H1 (cell line): Measurements from ENCODE around the gene P2RX2. TPM values are rescaled to one million over a fixed set of nuclear protein-coding genes. Genes with fewer than 3 reads are reported as not detected.

Experiments
- CTCF ChIA-PET: fragments of 300-600 bp; sonication (Branson Sonifier 250); formaldehyde crosslinking; loops from one replicate; lab custom pipeline; 2021; ENCODE audit not compliant: partially characterized antibody; lab: Charles Lee
- POLR2A ChIA-PET: fragments of 300-600 bp; sonication (Branson Sonifier 250); formaldehyde crosslinking; loops from one replicate; lab custom pipeline; 2021; ENCODE audit warnings: inconsistent platforms; ENCODE audit not compliant: partially characterized antibody; lab: Charles Lee
- DNase-seq, 2 experiments: peaks; one replicate each; pipeline versions ENCODE4 v3.0.0 to v3.0.0-alpha.2; 2010 to 2022; ENCODE audit warnings: low spot score in 2 of 2, low read depth in 1 of 2, mixed read lengths in 1 of 2
- FAIRE-seq: peaks from 2 replicates; lab custom pipeline; 2011; peaks lifted over from hg19 to GRCh38; lab: Jason Lieb, UNC
- H2AFZ ChIP-seq: 2 replicates; pipeline ENCODE4 v1.8.1; 2012; ENCODE audit warnings: low read length, inconsistent platforms
- H2AK5ac ChIP-seq: 2 replicates; pipeline ENCODE4 v1.6.1; 2013; ENCODE audit warnings: low read depth, low read length
- H2BK120ac ChIP-seq: replicated peaks from 2 replicates; pipeline ENCODE3; 2013; ENCODE audit warnings: low read depth, low read length, inconsistent platforms
- H2BK12ac ChIP-seq: 2 replicates; pipeline ENCODE4 v1.6.1; 2013; ENCODE audit warnings: low read depth, low read length
- H2BK15ac ChIP-seq: 2 replicates; pipeline ENCODE4 v1.6.1; 2013; ENCODE audit warnings: low read length
- H2BK20ac ChIP-seq: 2 replicates; pipeline ENCODE4 v1.6.1; 2013; ENCODE audit warnings: low read length
- H2BK5ac ChIP-seq: 2 replicates; pipeline ENCODE4 v1.6.1; 2013; ENCODE audit warnings: low read depth, low read length
- H3K14ac ChIP-seq: 2 replicates; pipeline ENCODE4 v1.6.1; 2013; ENCODE audit warnings: inconsistent platforms; ENCODE audit not compliant: insufficient read length
- H3K18ac ChIP-seq: 2 replicates; pipeline ENCODE4 v1.6.1; 2013; ENCODE audit warnings: low read length; ENCODE audit errors: extremely low read depth
- H3K23ac ChIP-seq: 2 replicates; pipeline ENCODE4 v1.6.1; 2013; ENCODE audit warnings: inconsistent platforms; ENCODE audit not compliant: insufficient read length
- H3K23me2 ChIP-seq: 2 replicates; pipeline ENCODE4 v1.6.1; 2013; ENCODE audit warnings: low read depth, low read length
- H3K27ac ChIP-seq: 2 replicates; pipeline ENCODE4 v1.6.1; 2011; ENCODE audit warnings: low read depth, low read length, inconsistent platforms
- H3K27me3 ChIP-seq, 4 experiments: replicated peaks in 1 of 4; 1 replicate in 1 of 4; 2 replicates in 3 of 4; pipeline versions ENCODE4 v1.6.1 to v1.8.1; 2011 to 2013; ENCODE audit warnings: low read length in 3 of 4, mild to moderate bottlenecking in 3 of 4, inconsistent platforms in 2 of 4, mixed read lengths in 2 of 4, moderate library complexity in 1 of 4; ENCODE audit not compliant: control insufficient read depth in 3 of 4, insufficient read depth in 3 of 4; ENCODE audit errors: extremely low read depth in 1 of 4
- H3K36me3 ChIP-seq, 4 experiments: 2 replicates each; pipeline versions ENCODE4 v1.6.1 to v1.8.1; 2011 to 2013; ENCODE audit warnings: mild to moderate bottlenecking in 4 of 4, low read length in 3 of 4, moderate library complexity in 2 of 4, control low read depth in 1 of 4, inconsistent platforms in 1 of 4; ENCODE audit not compliant: insufficient read depth in 4 of 4, control insufficient read depth in 2 of 4
- H3K4ac ChIP-seq: replicated peaks from 2 replicates; pipeline ENCODE3; 2013; ENCODE audit warnings: low read length, low read depth, mixed read lengths, inconsistent platforms; ENCODE audit not compliant: insufficient read length
- H3K4me1 ChIP-seq, 4 experiments: replicated peaks in 1 of 4; 1 replicate in 1 of 4; 2 replicates in 3 of 4; pipeline versions ENCODE4 v1.6.1 to v1.8.1; 2011 to 2013; ENCODE audit warnings: low read length in 3 of 4, inconsistent platforms in 2 of 4, mixed read lengths in 1 of 4; ENCODE audit not compliant: insufficient read depth in 4 of 4, control insufficient read depth in 3 of 4
- H3K4me2 ChIP-seq, 2 experiments: 2 replicates each; pipeline versions ENCODE4 v1.6.1 to v1.8.1; 2011 to 2013; ENCODE audit warnings: low read depth in 2 of 2, low read length in 2 of 2, control low read depth in 1 of 2, inconsistent platforms in 1 of 2, mild to moderate bottlenecking in 1 of 2; ENCODE audit not compliant: insufficient read depth in 1 of 2
- H3K4me3 ChIP-seq, 4 experiments: fragments of 200-600, 300-600 bp in 1 of 4; sonication (generic), shearing (Covaris generic), sonication (Bioruptor Twin) in 1 of 4; 2 replicates each; pipeline versions ENCODE4 v1.5.1 to v1.8.1; 2011 to 2016; ENCODE audit warnings: low read length in 4 of 4, low read depth in 3 of 4, control low read depth in 2 of 4, inconsistent platforms in 2 of 4, mild to moderate bottlenecking in 2 of 4, mixed read lengths in 1 of 4, moderate library complexity in 1 of 4; ENCODE audit not compliant: insufficient read depth in 2 of 4; ENCODE audit errors: extremely low read depth in 1 of 4
- H3K56ac ChIP-seq: replicated peaks from 2 replicates; pipeline ENCODE3; 2013; ENCODE audit warnings: low read depth, mild to moderate bottlenecking, mixed read lengths, low read length, inconsistent platforms; ENCODE audit not compliant: insufficient read length
- H3K79me1 ChIP-seq: 2 replicates; pipeline ENCODE4 v1.6.1; 2013; ENCODE audit warnings: low read depth, low read length, control low read depth
- H3K79me2 ChIP-seq, 2 experiments: 2 replicates each; pipeline versions ENCODE4 v1.6.1 to v1.8.1; 2012 to 2013; ENCODE audit warnings: low read length in 2 of 2, mild to moderate bottlenecking in 2 of 2, inconsistent platforms in 1 of 2; ENCODE audit not compliant: insufficient read depth in 2 of 2, control insufficient read depth in 1 of 2
- H3K9ac ChIP-seq, 4 experiments: replicated peaks in 1 of 4; 1 replicate in 1 of 4; 2 replicates in 3 of 4; pipeline versions ENCODE4 v1.6.1 to v1.8.1; 2011 to 2013; ENCODE audit warnings: low read depth in 3 of 4, low read length in 3 of 4, control low read depth in 2 of 4, mild to moderate bottlenecking in 2 of 4, moderate library complexity in 2 of 4, inconsistent platforms in 1 of 4; ENCODE audit errors: extremely low read depth in 1 of 4
- H3K9me3 ChIP-seq, 2 experiments: 2 replicates each; pipeline versions ENCODE4 v1.6.1 to v1.8.1; 2012 to 2013; ENCODE audit warnings: mild to moderate bottlenecking in 2 of 2, moderate library complexity in 2 of 2, control low read depth in 1 of 2, inconsistent platforms in 1 of 2, low read depth in 1 of 2, low read length in 1 of 2, mixed read lengths in 1 of 2; ENCODE audit not compliant: insufficient read depth in 2 of 2
- H4K20me1 ChIP-seq, 2 experiments: replicated peaks in 1 of 2; 2 replicates each; pipeline versions ENCODE3 to v1.8.1; 2011 to 2013; ENCODE audit warnings: inconsistent platforms in 2 of 2, low read length in 2 of 2, mild to moderate bottlenecking in 1 of 2; ENCODE audit not compliant: insufficient read depth in 2 of 2, control insufficient read depth in 1 of 2
- H4K5ac ChIP-seq: 2 replicates; pipeline ENCODE4 v1.6.1; 2013; ENCODE audit warnings: low read length, low read depth, mixed read lengths, inconsistent platforms; ENCODE audit not compliant: insufficient read length
- H4K8ac ChIP-seq: 2 replicates; pipeline ENCODE4 v1.8.0; 2013; ENCODE audit warnings: mild to moderate bottlenecking, moderate library complexity, low read length, inconsistent platforms; ENCODE audit not compliant: insufficient read depth; ENCODE audit errors: extremely low read depth
- H4K91ac ChIP-seq: replicated peaks from 2 replicates; pipeline ENCODE3; 2013; ENCODE audit warnings: low read length, mixed read lengths, inconsistent platforms; ENCODE audit not compliant: insufficient read length
- CREB1 ChIP-seq: IDR thresholded peaks from 2 replicates; pipeline ENCODE4 v1.6.1; 2012; ENCODE audit warnings: inconsistent platforms
- EGR1 ChIP-seq: IDR thresholded peaks from 2 replicates; pipeline ENCODE4 v1.6.1; 2011; ENCODE audit warnings: low read depth, low read length, borderline replicate concordance
- FOSL1 ChIP-seq: IDR thresholded peaks from 2 replicates; pipeline ENCODE4 v1.6.1; 2011; ENCODE audit warnings: mild to moderate bottlenecking, low read depth, low read length, moderate library complexity; ENCODE audit not compliant: insufficient read depth
- HDAC2 ChIP-seq, 2 experiments: fragments of 300-600 bp in 1 of 2; sonication (generic) in 1 of 2; IDR thresholded peaks; 2 replicates each; pipeline ENCODE4 v1.6.1; 2011 to 2012; ENCODE audit warnings: low read depth in 2 of 2, low read length in 2 of 2, mild to moderate bottlenecking in 2 of 2, moderate library complexity in 2 of 2, borderline replicate concordance in 1 of 2, inconsistent platforms in 1 of 2
- HDAC6 ChIP-seq: IDR thresholded peaks from one replicate; pipeline ENCODE4 v1.7.1; 2012; ENCODE audit warnings: low read depth, mild to moderate bottlenecking, inconsistent platforms, low read length, moderate library complexity
- MAFK ChIP-seq: IDR thresholded peaks from 2 replicates; pipeline ENCODE4 v1.6.1; 2012; ENCODE audit warnings: low read depth, mild to moderate bottlenecking, improper control_type of control experiment, low read length
- NRF1 ChIP-seq: IDR thresholded peaks from 2 replicates; pipeline ENCODE4 v1.6.1; 2011; ENCODE audit warnings: mild to moderate bottlenecking, low read depth, low read length, improper control_type of control experiment
- RFX5 ChIP-seq: IDR thresholded peaks from 2 replicates; pipeline ENCODE4 v1.6.1; 2011; ENCODE audit warnings: low read depth, low read length, improper control_type of control experiment, borderline replicate concordance
- TAF1 ChIP-seq: IDR thresholded peaks from 2 replicates; pipeline ENCODE4 v1.6.1; 2011; ENCODE audit warnings: mild to moderate bottlenecking, low read depth, low read length
- TBP ChIP-seq: IDR thresholded peaks from 2 replicates; pipeline ENCODE4 v1.6.1; 2011; ENCODE audit warnings: low read depth, low read length, improper control_type of control experiment
- YY1 ChIP-seq: IDR thresholded peaks from 2 replicates; pipeline ENCODE4 v1.6.1; 2011; ENCODE audit warnings: low read depth, mild to moderate bottlenecking, low read length
- WGBS, 2 experiments: shearing (Covaris generic) in 1 of 2; methylation state at CpG; one replicate each; pipeline versions ENCODE4 v1.1.6 to v1.1.7; 2013 to 2015; ENCODE audit warnings: low lambda C conversion rate in 2 of 2, mixed read lengths in 2 of 2, inconsistent platforms in 1 of 2, low coverage in 1 of 2, missing lambda C conversion rate in 1 of 2; ENCODE audit not compliant: insufficient replicate concordance in 2 of 2, insufficient coverage in 1 of 2, insufficient read length in 1 of 2; ENCODE audit errors: extremely low coverage in 1 of 2, missing lambda C conversion rate in 1 of 2; 5-methylcytosine and 5-hydroxymethylcytosine counted together
- polyA plus RNA-seq, 7 experiments: library from polyadenylated mRNA; depleted of rRNA in 3 of 7; stranded (reverse) in 5 of 7; unstranded in 2 of 7; fragments of >200 nt in 5 of 7; fragments of 200-250 nt in 2 of 7; gene quantifications; 1 replicate in 5 of 7; 2 replicates in 1 of 7; 4 replicates in 1 of 7; pipeline versions ENCODE4 v1.2.1 to v1.2.3, GENCODE V29; 2011 to 2013; ENCODE audit warnings: missing spikeins in 2 of 7, mixed read lengths in 2 of 7
- total RNA-seq: library from RNA; stranded (reverse); fragmentation: NEBNext Ultra II Directional; extraction: Animal tissue kit (Norgen Biotek cat#: 25700); gene quantifications from 2 replicates; pipeline ENCODE4 v1.2.1, GENCODE V29; 2021
- TF ChIP-seq, protein P1 (sequence below): IDR thresholded peaks from 2 replicates; pipeline ENCODE4 v1.6.1; 2011; ENCODE audit warnings: low read length, improper control_type of control experiment

P2RX2 gene
- total and polyA plus RNA-seq, 2 of the 8 experiments (the other 6 are each of a cell fraction or from before 2014, with no cell fraction given) = 0.84 to 2.2 TPM

DNA sequence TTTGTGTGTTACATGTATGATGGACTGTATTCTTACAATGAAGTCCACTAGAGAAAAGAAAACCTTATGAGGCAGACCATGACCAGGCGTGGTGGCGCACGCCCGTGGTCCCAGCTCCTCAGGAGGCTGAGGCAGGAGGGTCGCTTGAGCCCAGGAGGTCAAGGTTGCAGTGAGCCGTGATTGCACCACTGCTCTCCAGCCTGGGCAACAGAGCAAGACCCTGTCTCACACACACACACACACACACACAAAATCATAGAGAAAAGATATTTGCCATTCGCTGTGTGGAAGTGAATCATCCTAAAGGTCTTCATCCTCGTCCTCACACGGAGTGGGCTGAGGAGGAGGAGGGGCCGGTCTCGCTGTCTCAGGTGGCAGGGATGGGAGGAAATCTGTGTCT, 40.5 kb upstream of the P2RX2 start:
- Histone ChIP-seq H3K14ac (no peak overlapping the region), H3K27me3 (peaks cover 4 to 12% (median 7%) of the 10 kb centered on the region in 4 experiments), H3K36me3 (peaks cover 2 to 39% (median 17%) of the 10 kb centered on the region in 4 experiments; a peak in 7 of 8 replicates), H2BK5ac (no peak overlapping the region), H4K20me1 (peaks cover 20 to 31% of the 10 kb centered on the region in 2 experiments), H3K27ac (no peak overlapping the region), H3K4me3 (no peak overlapping the region), H2BK120ac (no peak overlapping the region), H3K4ac (no peak overlapping the region), H2AFZ (no peak overlapping the region), H3K4me2 (no peak overlapping the region), H4K91ac (no peak overlapping the region), H3K79me1 (peaks cover 2% of the 10 kb centered on the region; the same call in 1 of the 2 replicates), H3K56ac (no peak overlapping the region), H2AK5ac (no peak overlapping the region), H3K23me2 (peaks cover 13% of the 10 kb centered on the region; the same call in 1 of the 2 replicates), H3K9ac (no peak overlapping the region), H3K4me1 (peaks cover 0 to 4% (median 2%) of the 10 kb centered on the region in 4 experiments; a peak in 1 of 7 replicates), H2BK20ac (no peak overlapping the region), H3K9me3 (no peaks in the 10 kb centered on the region), H4K5ac (no peak overlapping the region), H3K23ac (no peak overlapping the region), H4K8ac (no peak overlapping the region), H3K79me2 (no peaks in the 10 kb centered on the region), H2BK12ac (no peak overlapping the region), H2BK15ac (no peak overlapping the region), H3K18ac (no peak overlapping the region)
- FAIRE-seq = no peak
- TF ChIP-seq RFX5 (no peak), NRF1 (no peak), MAFK (no peak), HDAC2 (IDR thresholded peaks at IDR 0.05; ENCODE audit: borderline replicate concordance in 1 of 2, low read depth in 2 of 2, low read length in 2 of 2) (no peak), HDAC6 (no peak), EGR1 (no peak), CREB1 (no peak), FOSL1 (no peak), TBP (no peak), TAF1 (no peak), YY1 (no peak)
- TF ChIP-seq, protein P1, sequence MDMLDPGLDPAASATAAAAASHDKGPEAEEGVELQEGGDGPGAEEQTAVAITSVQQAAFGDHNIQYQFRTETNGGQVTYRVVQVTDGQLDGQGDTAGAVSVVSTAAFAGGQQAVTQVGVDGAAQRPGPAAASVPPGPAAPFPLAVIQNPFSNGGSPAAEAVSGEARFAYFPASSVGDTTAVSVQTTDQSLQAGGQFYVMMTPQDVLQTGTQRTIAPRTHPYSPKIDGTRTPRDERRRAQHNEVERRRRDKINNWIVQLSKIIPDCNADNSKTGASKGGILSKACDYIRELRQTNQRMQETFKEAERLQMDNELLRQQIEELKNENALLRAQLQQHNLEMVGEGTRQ = no peak
- ChIA-PET POLR2A (interaction anchor here (1.0 to 6.6 kb wide), 3 partner anchors 10 to 18 kb away, joined by 3 to 60 read pairs (median 4); no protein-coding TSS in a partner anchor), CTCF (interaction anchor here (1.1 to 2.0 kb wide), 3 partner anchors 10 to 164 kb away, joined by 4 to 8 read pairs (median 4); no protein-coding TSS in a partner anchor)
- 98% methylated on average over 9 of the region's 11 CpGs; no CpG with 5 or more reads in 1 of the 2 experiments for WGBS, 2 experiments
- DNase-seq = no peak
